ENCODE data around the gene TENT5C.

DNA sequence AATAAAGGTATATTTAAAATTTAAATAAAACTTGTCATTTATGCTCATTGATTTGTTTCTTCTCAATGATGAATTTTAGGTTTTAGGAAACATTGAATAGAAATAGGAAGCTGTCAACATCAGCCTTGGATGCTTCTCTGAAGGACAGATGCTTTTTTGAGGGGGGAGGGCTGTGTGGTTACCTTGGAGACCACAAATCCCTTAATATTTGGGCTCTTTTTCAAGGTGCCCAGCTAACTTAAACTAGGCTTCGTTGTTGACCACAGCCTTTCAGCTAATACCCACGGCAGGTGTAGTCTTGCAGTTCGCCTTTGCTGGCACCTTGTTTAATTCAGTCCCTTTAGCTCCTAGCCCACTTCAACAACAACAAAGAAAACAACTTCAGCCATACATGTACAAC is 22.5 kb downstream of the TENT5C start:
- TF ChIP-seq, protein P1, sequence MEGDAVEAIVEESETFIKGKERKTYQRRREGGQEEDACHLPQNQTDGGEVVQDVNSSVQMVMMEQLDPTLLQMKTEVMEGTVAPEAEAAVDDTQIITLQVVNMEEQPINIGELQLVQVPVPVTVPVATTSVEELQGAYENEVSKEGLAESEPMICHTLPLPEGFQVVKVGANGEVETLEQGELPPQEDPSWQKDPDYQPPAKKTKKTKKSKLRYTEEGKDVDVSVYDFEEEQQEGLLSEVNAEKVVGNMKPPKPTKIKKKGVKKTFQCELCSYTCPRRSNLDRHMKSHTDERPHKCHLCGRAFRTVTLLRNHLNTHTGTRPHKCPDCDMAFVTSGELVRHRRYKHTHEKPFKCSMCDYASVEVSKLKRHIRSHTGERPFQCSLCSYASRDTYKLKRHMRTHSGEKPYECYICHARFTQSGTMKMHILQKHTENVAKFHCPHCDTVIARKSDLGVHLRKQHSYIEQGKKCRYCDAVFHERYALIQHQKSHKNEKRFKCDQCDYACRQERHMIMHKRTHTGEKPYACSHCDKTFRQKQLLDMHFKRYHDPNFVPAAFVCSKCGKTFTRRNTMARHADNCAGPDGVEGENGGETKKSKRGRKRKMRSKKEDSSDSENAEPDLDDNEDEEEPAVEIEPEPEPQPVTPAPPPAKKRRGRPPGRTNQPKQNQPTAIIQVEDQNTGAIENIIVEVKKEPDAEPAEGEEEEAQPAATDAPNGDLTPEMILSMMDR (IDR thresholded peaks at IDR 0.05), result no peak
- no peak for TF ChIP-seq POLR2A (IDR thresholded peaks at IDR 0.05)
